Suprapubic skin (tissue), 4 donors: ENCODE data around the gene FSTL4.

ENCODE experiments used
- POLR2A ChIP-seq, 2 donors: fragments of 450-650 bp; IDR thresholded peaks; one replicate each; pipeline ENCODE4 v1.6.1; 2017; ENCODE audit warnings: antibody characterized with exemption in 2 of 2, mild to moderate bottlenecking in 2 of 2, moderate library complexity in 2 of 2
- POLR2AphosphoS5 ChIP-seq, 3 donors: sonication (generic); formaldehyde crosslinking; IDR thresholded peaks; one replicate each; pipeline ENCODE4 v1.6.1; 2017; ENCODE audit warnings: antibody characterized with exemption in 3 of 3
- TF ChIP-seq, protein P1 (sequence below), 2 donors: fragments of 200-600 bp in 1 of 2; fragments of 450-650 bp in 1 of 2; sonication (generic) in 1 of 2; IDR thresholded peaks; one replicate each; pipeline ENCODE4 v1.5.1; 2016 to 2019; ENCODE audit warnings: antibody characterized with exemption in 2 of 2, mild to moderate bottlenecking in 1 of 2, moderate library complexity in 1 of 2

DNA sequence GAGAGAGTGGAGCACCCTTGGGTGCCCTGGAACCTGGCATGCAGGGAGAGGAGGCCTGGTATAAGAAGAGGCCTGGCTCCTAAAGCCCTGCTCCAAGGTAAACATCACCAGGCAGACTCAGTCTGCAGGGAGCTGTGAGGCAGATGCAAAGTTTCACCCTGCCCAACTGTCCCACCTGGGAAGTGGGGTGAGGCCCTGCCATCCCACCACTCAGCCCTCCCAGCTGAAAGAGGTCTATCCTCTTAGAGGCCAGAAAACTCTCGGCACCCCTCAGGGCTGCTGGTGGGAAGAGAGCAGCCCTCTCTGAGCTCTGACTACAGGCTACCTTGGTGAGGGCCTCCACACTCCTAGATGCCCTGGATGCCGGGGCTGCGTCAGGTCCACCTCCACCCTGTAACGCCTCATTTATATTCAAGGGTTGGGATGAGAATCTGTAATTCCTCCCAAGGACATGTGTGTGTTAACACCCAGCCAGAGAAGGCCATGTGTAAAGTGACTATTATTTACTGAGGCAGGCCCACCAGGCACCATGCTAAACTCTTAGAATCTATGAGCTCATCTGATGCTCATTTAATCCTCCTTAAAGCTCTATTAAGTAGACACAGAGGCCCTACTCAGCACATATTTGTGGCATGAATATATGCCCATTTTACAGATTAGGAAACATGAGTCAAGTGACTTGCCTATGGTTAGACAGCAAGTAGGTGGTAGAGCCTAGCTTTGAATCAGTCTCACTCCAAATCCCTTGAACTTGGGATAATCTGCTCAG, 205.9 kb downstream of the FSTL4 start:
- TF ChIP-seq, protein P1, sequence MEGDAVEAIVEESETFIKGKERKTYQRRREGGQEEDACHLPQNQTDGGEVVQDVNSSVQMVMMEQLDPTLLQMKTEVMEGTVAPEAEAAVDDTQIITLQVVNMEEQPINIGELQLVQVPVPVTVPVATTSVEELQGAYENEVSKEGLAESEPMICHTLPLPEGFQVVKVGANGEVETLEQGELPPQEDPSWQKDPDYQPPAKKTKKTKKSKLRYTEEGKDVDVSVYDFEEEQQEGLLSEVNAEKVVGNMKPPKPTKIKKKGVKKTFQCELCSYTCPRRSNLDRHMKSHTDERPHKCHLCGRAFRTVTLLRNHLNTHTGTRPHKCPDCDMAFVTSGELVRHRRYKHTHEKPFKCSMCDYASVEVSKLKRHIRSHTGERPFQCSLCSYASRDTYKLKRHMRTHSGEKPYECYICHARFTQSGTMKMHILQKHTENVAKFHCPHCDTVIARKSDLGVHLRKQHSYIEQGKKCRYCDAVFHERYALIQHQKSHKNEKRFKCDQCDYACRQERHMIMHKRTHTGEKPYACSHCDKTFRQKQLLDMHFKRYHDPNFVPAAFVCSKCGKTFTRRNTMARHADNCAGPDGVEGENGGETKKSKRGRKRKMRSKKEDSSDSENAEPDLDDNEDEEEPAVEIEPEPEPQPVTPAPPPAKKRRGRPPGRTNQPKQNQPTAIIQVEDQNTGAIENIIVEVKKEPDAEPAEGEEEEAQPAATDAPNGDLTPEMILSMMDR (IDR thresholded peaks at IDR 0.05): no peak
- no peak for TF ChIP-seq POLR2A (IDR thresholded peaks at IDR 0.05)
- no peak for TF ChIP-seq POLR2AphosphoS5 (IDR thresholded peaks at IDR 0.05)
